Head of caudate nucleus (tissue), 42 donors: ENCODE results near the gene TRIM50.
"Not testable (repeated sequence)": the region's sequence is repeated elsewhere in the genome, so short reads cannot be mapped to it uniquely, and the experiment has no call there.

Experiments
- DNase-seq, 42 donors: peaks; one replicate each; pipeline versions ENCODE4 v3.0.0 to v3.0.0-alpha.2; 2020 to 2021; ENCODE audit warnings: mixed read lengths in 7 of 42
- intact Hi-C: fragments of 100-400 bp; cut with DNase I; formaldehyde crosslinking; loops from one replicate; pipeline ENCODE4 v1.15.0; 2022

TRIM50 gene

GRCh38 chr7:73351447-73352167 is 23.7 kb upstream of the TRIM50 start:
- intact Hi-C loops: no loop called here
- DNase-seq: no peak

DNA sequence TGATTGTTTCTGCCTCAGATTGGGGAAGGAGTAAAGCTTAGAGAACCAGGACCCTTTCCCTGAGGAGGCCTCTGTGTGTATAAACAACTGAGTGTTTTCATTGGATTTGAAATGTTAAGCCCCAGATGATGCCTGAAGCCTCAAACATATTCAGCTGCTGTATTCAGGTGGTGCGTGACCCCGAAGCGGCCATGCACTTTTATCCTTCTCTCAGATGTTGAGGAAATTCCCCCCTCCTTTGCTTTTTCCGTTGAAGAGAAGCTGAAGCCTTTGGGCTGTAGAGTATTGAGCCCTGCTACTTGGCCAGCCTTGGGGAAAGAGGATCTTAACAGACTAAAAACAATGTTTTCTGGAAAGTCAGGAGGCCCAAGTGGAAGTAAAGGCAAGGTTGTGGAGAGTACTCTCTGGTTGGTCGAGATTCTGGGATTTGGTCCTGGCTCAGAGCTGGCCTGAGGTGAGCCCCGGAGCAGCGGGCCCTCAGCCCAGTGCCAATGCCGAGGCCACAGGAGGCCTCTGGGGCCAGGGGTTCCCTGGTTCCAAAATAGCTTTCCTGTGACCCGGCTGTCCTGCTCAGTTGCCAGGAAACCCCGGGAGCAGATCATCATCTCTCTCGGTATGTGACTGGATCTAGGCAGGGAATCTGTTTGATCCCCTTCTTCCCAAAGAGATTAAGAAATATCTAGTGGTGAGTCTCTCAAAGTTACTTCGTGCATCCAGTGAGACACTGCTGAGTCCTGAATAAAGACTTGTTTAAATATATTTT is 22.6 kb upstream of the TRIM50 start:
- DNase-seq: no peak
- intact Hi-C loops: no loop called here

DNA sequence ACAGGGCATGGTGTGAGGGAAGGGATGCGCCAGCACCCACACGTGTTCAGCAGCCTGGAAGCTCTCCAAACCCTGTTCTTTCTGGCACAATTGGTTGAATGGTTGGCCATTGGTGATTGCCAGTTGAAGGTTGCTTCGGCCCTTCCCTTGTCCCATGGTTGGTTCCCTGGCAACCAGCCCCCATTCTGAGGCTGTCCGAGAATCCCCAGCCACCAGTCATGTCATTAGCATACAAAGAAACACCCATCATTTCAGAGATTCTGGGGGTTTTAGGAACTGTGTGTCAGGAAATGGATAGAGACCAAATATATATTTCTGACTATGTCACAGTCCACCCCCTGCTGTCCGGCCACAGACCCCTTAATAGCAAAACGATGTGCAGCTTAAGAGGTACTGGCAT is 21.9 kb upstream of the TRIM50 start:
- intact Hi-C loops: no loop called here
- DNase-seq: no peak

- intact Hi-C loops: no loop called here
- no peak for DNase-seq
These were observed 18.1 kb upstream of the TRIM50 start for GRCh38 chr7:73345951-73346350.

- intact Hi-C loops: no loop called here
- no peak for DNase-seq
These were observed 17.7 kb upstream of the TRIM50 start for GRCh38 chr7:73345538-73345937.

- DNase-seq: peak in 1 of 42 donors; percentile 24
- intact Hi-C loops: loop anchor here (5.0 kb wide), 1 partner anchor 108 kb away; no protein-coding TSS in a partner anchor
These were observed 15.9 kb upstream of the TRIM50 start for GRCh38 chr7:73343671-73344380.

DNA sequence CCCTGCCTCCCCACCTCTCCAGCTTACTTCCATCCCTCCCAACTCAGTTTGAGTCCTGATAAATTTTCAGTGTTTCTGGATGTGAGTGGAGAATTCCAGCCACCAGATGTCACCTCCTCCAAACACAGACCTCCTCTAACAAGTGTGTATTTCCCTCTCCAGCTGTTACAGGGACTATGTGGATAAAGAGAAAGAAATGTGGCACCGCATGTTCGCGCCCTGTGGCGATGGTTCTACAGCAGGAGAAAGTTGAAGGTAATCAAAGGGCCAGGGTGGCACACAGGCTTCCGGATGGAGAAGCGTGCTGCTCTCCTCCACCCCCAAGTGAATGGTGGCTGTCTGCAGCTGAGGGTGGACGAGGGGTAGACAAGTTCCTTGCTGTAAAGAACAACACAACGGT is 14.8 kb upstream of the TRIM50 start:
- peak in 10 of 42 donors; percentile 13 to 62 (median 26) for DNase-seq
- intact Hi-C loops: loop anchor here (5.0 kb wide), 1 partner anchor 110 kb away; no protein-coding TSS in a partner anchor

- intact Hi-C loops: loop anchor here (5.0 kb wide), 1 partner anchor 110 kb away; no protein-coding TSS in a partner anchor
- DNase-seq: no peak
These were observed 14.0 kb upstream of the TRIM50 start for GRCh38 chr7:73341877-73342276.

GRCh38 chr7:73340514-73340913 is 12.6 kb upstream of the TRIM50 start:
- intact Hi-C loops: loop anchor here (5.0 kb wide), 1 partner anchor 112 kb away; no protein-coding TSS in a partner anchor
- DNase-seq: no peak

- intact Hi-C loops: no loop called here
- no peak for DNase-seq
These were observed 10.4 kb upstream of the TRIM50 start for GRCh38 chr7:73338321-73338720.

GRCh38 chr7:73332447-73332846 is 4.6 kb upstream of the TRIM50 start:
- no peak for DNase-seq
- intact Hi-C loops: no loop called here

DNA sequence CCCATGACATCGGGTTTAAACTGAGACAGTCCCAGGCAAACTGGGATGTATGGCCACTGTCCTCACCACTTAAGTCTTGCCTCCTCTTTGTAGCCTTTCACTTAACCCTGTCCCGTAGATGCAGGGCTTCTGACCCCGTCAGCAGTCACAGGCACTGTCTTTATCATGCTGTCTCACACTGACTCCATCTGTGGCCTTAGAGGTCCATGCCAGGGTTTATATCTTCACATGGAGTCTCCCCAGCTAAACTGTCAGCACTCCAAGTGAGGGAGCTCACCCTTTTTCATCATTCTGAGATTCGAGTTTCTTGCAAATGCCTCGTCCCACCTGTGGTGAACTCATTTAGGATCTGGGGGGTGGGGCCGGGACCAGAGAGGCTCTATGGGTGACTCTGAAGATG is 2.9 kb upstream of the TRIM50 start:
- intact Hi-C loops: no loop called here

DNA sequence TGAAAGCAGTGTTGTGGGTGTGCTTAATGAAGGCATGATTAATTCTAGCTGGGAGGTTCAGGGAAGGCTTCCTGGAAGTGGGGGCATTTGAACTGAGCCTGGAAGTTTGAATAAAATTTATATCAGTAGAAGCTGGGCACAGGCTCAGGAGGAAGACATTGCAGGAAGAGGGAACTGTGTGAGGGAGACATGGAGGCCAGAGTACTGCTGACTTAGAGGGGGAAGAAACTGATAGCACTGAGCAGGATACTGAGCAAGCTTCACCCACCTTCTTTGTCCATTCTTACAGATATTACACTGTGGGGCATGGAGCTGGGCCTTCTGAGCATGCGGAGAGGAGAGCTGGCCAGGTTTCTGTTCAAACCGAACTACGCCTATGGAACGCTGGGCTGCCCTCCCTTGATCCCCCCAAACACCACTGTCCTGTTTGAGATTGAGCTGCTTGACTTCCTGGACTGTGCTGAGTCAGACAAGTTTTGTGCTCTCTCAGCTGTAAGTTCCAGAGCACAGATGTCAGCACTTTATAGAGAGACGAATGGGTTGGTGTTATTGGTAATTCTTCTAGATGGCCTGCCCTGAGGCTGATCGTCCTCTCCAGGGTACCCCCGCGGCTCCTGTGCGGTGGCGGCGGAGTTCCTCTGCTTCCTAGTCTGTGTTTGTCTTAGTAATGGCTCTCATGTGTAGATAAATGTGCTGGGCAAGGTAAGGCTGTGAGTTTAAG is 2.1 kb upstream of the TRIM50 start:
- peak in 6 of 42 donors; percentile 10 to 41 (median 16) for DNase-seq
- intact Hi-C loops: no loop called here

More for the DNA sequence above, 2.9 kb upstream of the TRIM50 start:
- DNase-seq: no peak

- intact Hi-C loops: no loop called here
- DNase-seq: no peak
These were observed 814 bp upstream of the TRIM50 start for GRCh38 chr7:73328696-73329095.

- DNase-seq, intact Hi-C loops: not testable (repeated sequence)
These were observed 433 bp downstream of the TRIM50 start for GRCh38 chr7:73327449-73327848.

- DNase-seq, intact Hi-C loops: not testable (repeated sequence)
These were observed 2.5 kb downstream of the TRIM50 start for GRCh38 chr7:73325424-73325823.

GRCh38 chr7:73324081-73324845 is 3.6 kb downstream of the TRIM50 start:
- peak; percentile 25 to 83 (median 67) for DNase-seq
- intact Hi-C loops: not testable (repeated sequence)

DNA sequence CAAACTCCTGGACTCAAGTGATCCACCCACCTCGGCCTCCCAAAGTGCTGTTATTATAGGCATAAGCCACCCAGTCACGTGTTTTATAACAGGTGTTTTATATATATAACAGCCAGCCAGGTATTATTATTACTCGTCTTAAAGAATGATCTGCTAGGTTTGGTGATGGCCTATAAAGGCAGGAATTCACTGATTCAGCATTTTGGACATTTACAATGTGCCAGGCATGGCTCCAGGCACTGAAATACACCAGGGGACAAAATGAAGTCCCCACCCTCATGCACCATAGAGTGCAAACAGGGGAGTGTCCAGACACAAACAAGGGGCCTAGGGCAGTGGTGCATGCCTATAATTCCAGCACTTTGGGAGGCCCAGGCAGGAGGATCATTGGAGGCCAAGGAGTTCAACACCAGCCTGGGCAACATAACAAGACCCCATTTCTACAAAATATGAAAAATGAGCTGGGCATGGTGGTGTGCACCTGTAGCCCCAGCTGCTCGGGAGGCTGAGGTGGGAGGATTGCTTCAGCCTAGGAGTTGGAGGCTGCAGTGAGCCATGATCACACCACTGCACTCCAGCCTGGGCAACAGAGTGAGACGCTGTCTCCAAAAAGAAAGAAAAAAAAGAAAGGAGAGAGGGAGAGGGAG is 4.3 kb downstream of the TRIM50 start:
- intact Hi-C loops, DNase-seq: not testable (repeated sequence)
